GM12878 (cell line): ENCODE results near the gene CTDP1. TPM values are rescaled to one million over a fixed set of nuclear protein-coding genes. Genes with fewer than 3 reads are reported as not detected.

Experiments used
- ATAC-seq: fragments of 200-7000 bp; cut with Tn5 transposase; 3 replicates; pipeline ENCODE4 v1.9.1; 2020; ENCODE audit warnings: mild to moderate bottlenecking, moderate library complexity
- BruUV-seq: library from RNA; stranded (reverse); fragments of 400-500 nt; replicated peaks from 2 replicates; lab custom pipeline; 2021; lab: Mats Ljungman, UMichigan
- CTCF ChIA-PET: fragments of 300-600 bp; sonication (Branson Sonifier 250); formaldehyde crosslinking; extraction: SDS; loops from one replicate; lab custom pipeline; 2021; ENCODE audit warnings: inconsistent platforms; lab: Yijun Ruan, JAX
- POLR2A ChIA-PET: fragments of 350-600 bp; formaldehyde crosslinking; extraction: SDS; loops from one replicate; lab custom pipeline; 2021; ENCODE audit warnings: inconsistent platforms; lab: Charles Lee
- RAD21 ChIA-PET: fragments of 300-600 bp; sonication (Branson Sonifier 250); formaldehyde crosslinking; loops from one replicate; lab custom pipeline; 2023; ENCODE audit warnings: antibody characterized with exemption; ENCODE audit not compliant: unreplicated experiment; lab: Charles Lee
- SMC1A ChIA-PET: fragments of 300-600 bp; sonication (Branson Sonifier 250); formaldehyde crosslinking; loops from one replicate; lab custom pipeline; 2023; ENCODE audit not compliant: unreplicated experiment, uncharacterized antibody; lab: Charles Lee
- DNase-seq: peaks from one replicate; pipeline ENCODE4 v3.0.0-alpha.2; 2011; ENCODE audit warnings: low read depth, low spot score
- FAIRE-seq: peaks from 3 replicates; lab custom pipeline; 2011; peaks lifted over from hg19 to GRCh38; lab: Jason Lieb, UNC
- H2AFZ ChIP-seq: 2 replicates; pipeline ENCODE4 v1.6.0; 2011; ENCODE audit warnings: low read depth, low read length, control low read depth; ENCODE audit not compliant: control insufficient read depth
- H3K27ac ChIP-seq: 2 replicates; pipeline ENCODE4 v1.5.1; 2011; ENCODE audit warnings: control low read depth; ENCODE audit not compliant: control insufficient read depth, insufficient read depth
- H3K27me3 ChIP-seq, 2 experiments: replicated peaks in 1 of 2; 2 replicates each; pipeline versions ENCODE4 v1.6.0 to v1.6.1; 2011; ENCODE audit warnings: low read length in 1 of 2; ENCODE audit not compliant: control insufficient read depth in 2 of 2, insufficient read depth in 2 of 2
- H3K36me3 ChIP-seq, 2 experiments: 2 replicates each; pipeline ENCODE4 v1.5.1; 2011; ENCODE audit warnings: low read length in 1 of 2; ENCODE audit not compliant: control insufficient read depth in 2 of 2, insufficient read depth in 2 of 2
- H3K4me1 ChIP-seq: 2 replicates; pipeline ENCODE4 v1.6.1; 2011; ENCODE audit warnings: mild to moderate bottlenecking, low read length, moderate library complexity, mixed read lengths; ENCODE audit not compliant: control insufficient read depth, insufficient read depth
- H3K4me2 ChIP-seq: 2 replicates; pipeline ENCODE4 v1.6.0; 2011; ENCODE audit warnings: control low read depth; ENCODE audit not compliant: control insufficient read depth, insufficient read depth
- H3K4me3 ChIP-seq: fragments of 200-600 bp; sonication (generic); 2 replicates; pipeline ENCODE4 v1.5.1; 2016
- H3K79me2 ChIP-seq: 2 replicates; pipeline ENCODE4 v1.6.0; 2011; ENCODE audit warnings: low read length; ENCODE audit not compliant: control insufficient read depth, insufficient read depth
- H3K9ac ChIP-seq: 2 replicates; pipeline ENCODE4 v1.8.0; 2011; ENCODE audit warnings: low read length, control low read depth, mixed read lengths; ENCODE audit not compliant: control insufficient read depth, insufficient read depth
- H3K9me3 ChIP-seq: replicated peaks from 3 replicates; pipeline ENCODE4 v1.5.1; 2011; ENCODE audit warnings: mild to moderate bottlenecking, low read length; ENCODE audit not compliant: control insufficient read depth, insufficient read depth
- H4K20me1 ChIP-seq: 2 replicates; pipeline ENCODE4 v1.6.0; 2011; ENCODE audit not compliant: control insufficient read depth, insufficient read depth
- CEBPB ChIP-seq, 2 experiments: fragments of 150-350 bp in 1 of 2; IDR thresholded peaks; 2 replicates each; pipeline ENCODE4 v1.6.1; 2012 to 2014; ENCODE audit warnings: low read depth in 2 of 2, low read length in 2 of 2, borderline replicate concordance in 1 of 2, inconsistent platforms in 1 of 2
- CHD1 ChIP-seq: IDR thresholded peaks from 2 replicates; pipeline ENCODE4 v1.6.1; 2012; ENCODE audit warnings: low read depth, low read length, improper control_type of control experiment
- DPF2 ChIP-seq: fragments of 450-650 bp; IDR thresholded peaks from 2 replicates; pipeline ENCODE4 v1.6.1; 2017; ENCODE audit warnings: mild to moderate bottlenecking
- KLF5 ChIP-seq: fragments of 450-650 bp; IDR thresholded peaks from 2 replicates; pipeline ENCODE4 v1.6.1; 2014; ENCODE audit warnings: mild to moderate bottlenecking; ENCODE audit not compliant: partially characterized antibody
- LARP7 ChIP-seq: fragments of 450-650 bp; IDR thresholded peaks from 2 replicates; pipeline ENCODE4 v1.6.1; 2017; ENCODE audit warnings: mild to moderate bottlenecking
- NFXL1 ChIP-seq: fragments of 450-650 bp; IDR thresholded peaks from 2 replicates; pipeline ENCODE4 v1.6.1; 2017; ENCODE audit warnings: antibody characterized with exemption, mild to moderate bottlenecking, borderline replicate concordance
- NR2C1 ChIP-seq: fragments of 450-650 bp; IDR thresholded peaks from 2 replicates; pipeline ENCODE4 v1.6.1; 2017; ENCODE audit warnings: antibody characterized with exemption, mild to moderate bottlenecking, moderate library complexity
- PAX8 ChIP-seq: fragments of 450-650 bp; IDR thresholded peaks from 2 replicates; pipeline ENCODE4 v1.6.1; 2017; ENCODE audit warnings: mild to moderate bottlenecking, moderate library complexity
- POU2F2 ChIP-seq: IDR thresholded peaks from 3 replicates; pipeline ENCODE4 v1.6.1; 2011; ENCODE audit warnings: low read depth, mild to moderate bottlenecking, low read length, borderline replicate concordance
- RFX5 ChIP-seq: IDR thresholded peaks from 2 replicates; pipeline ENCODE4 v1.6.1; 2011; ENCODE audit warnings: low read depth, low read length, improper control_type of control experiment
- SMAD1 ChIP-seq: fragments of 450-650 bp; IDR thresholded peaks from 2 replicates; pipeline ENCODE4 v1.6.1; 2018; ENCODE audit warnings: mild to moderate bottlenecking, low read depth; ENCODE audit not compliant: partially characterized antibody
- TCF7 ChIP-seq: IDR thresholded peaks from 2 replicates; pipeline ENCODE4 v1.6.1; 2014; ENCODE audit warnings: antibody characterized with exemption, borderline replicate concordance
- WGBS: methylation state at CpG from one replicate; pipeline ENCODE4 v1.1.6; 2016; ENCODE audit warnings: low lambda C conversion rate; ENCODE audit not compliant: insufficient replicate concordance, insufficient coverage; ENCODE audit errors: missing lambda C conversion rate; 5-methylcytosine and 5-hydroxymethylcytosine counted together
- in situ Hi-C: fragments of 300-500 bp; cut with MboI; formaldehyde crosslinking; loops from 9 replicates; pipeline ENCODE4 v1.14.3; 2018; ENCODE audit warnings: mixed read lengths
- intact Hi-C: fragments of 100-400 bp; cut with micrococcal nuclease; formaldehyde crosslinking; loops from one replicate; pipeline ENCODE4 v1.14.2; 2022; ENCODE audit not compliant: unreplicated experiment
- polyA plus RNA-seq, 11 experiments: library from polyadenylated mRNA; depleted of rRNA in 4 of 11; unstranded in 6 of 11; stranded (reverse) in 5 of 11; fragments of >200 nt; fragmentation: Nextera tagmentation in 4 of 11; fragmentation: Illumina TruSeq in 1 of 11; extraction: Ambion mirVana in 4 of 11; extraction: Trizol in 1 of 11; gene quantifications; 1 replicate in 1 of 11; 2 replicates in 10 of 11; pipeline versions ENCODE4 v1.2.1 to v1.2.3, GENCODE V29; 2011 to 2016; ENCODE audit warnings: inconsistent platforms in 2 of 11, missing spikeins in 2 of 11, low read depth in 1 of 11
- total RNA-seq, 4 experiments: library from RNA; depleted of rRNA in 3 of 4; stranded (reverse); fragments of >200 nt in 3 of 4; fragmentation: Illumina TruSeq in 1 of 4; extraction: Trizol in 1 of 4; gene quantifications; 2 replicates each; pipeline versions ENCODE4 v1.2.1 to v1.2.3, GENCODE V29; 2013 to 2021
- TF ChIP-seq, protein P1 (sequence below): fragments of 150-350 bp; IDR thresholded peaks from 2 replicates; pipeline ENCODE4 v1.6.1; 2014; ENCODE audit warnings: mild to moderate bottlenecking, low read depth, low read length
- TF ChIP-seq, protein P2 (sequence below): fragments of 450-650 bp; IDR thresholded peaks from 2 replicates; pipeline ENCODE4 v1.6.1; 2017; ENCODE audit warnings: borderline replicate concordance
- TF ChIP-seq, protein P3 (sequence below): IDR thresholded peaks from 2 replicates; pipeline ENCODE4 v1.6.1; 2011; ENCODE audit warnings: low read depth, low read length, improper control_type of control experiment, borderline replicate concordance
- TF ChIP-seq, protein P4 (sequence below): fragments of 450-650 bp; IDR thresholded peaks from 2 replicates; pipeline ENCODE4 v1.6.1; 2017; ENCODE audit warnings: mild to moderate bottlenecking, moderate library complexity

CTDP1 gene
- total and polyA plus RNA-seq, 10 of the 15 experiments (the other 5 are each of a cell fraction or from before 2014, with no cell fraction given), result 0.32 to 31.3 (median 8.8) TPM

DNA sequence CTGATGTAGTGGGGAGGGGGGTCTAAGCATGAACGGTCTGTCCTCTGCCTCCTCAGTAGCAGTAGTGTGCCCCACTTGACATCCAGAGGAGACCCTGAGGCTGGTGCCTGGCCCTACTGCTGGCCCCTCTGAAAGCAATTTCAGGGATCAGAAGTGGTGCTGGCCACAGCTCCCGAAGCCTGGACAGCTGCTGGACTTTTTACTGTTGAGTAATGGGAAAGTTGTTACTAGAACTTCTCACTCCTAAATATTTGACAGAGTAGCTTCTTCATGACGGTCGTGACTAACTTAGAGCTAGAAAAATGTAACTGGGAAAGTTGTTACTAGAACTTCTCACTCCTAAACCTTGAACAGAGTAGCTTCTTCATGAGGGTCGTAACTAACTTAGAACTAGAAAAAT is 23.3 kb downstream of the CTDP1 start:
- H3K36me3 ChIP-seq, result peaks cover 31 to 44% of the 10 kb centered on the region in 2 experiments; a peak in 3 of 4 replicates
- WGBS, result 96% methylated on average over 5 of the region's 5 CpGs
- CTCF ChIA-PET, result interaction anchor here (0.8 kb wide), 1 partner anchor 322 kb away, joined by 3 read pairs; no protein-coding TSS in a partner anchor
- SMC1A ChIA-PET, result no interaction called here
- no peak for ATAC-seq
- intact Hi-C loops (no loop called here), in situ Hi-C loops (no loop called here)
- peaks cover 11% of the 10 kb centered on the region for H3K4me1 ChIP-seq
- no peak for DNase-seq
- no peak overlapping the region for H2AFZ ChIP-seq
- RAD21 ChIA-PET, result no interaction called here
- no peak overlapping the region for H3K4me3 ChIP-seq
- FAIRE-seq, result no peak
- no peaks in the 10 kb centered on the region for H4K20me1 ChIP-seq
- no peak overlapping the region for H3K9ac ChIP-seq
- no peaks in the 10 kb centered on the region for H3K27me3 ChIP-seq
- no TSS peak for BruUV-seq
- H3K4me2 ChIP-seq, result no peak overlapping the region
- no peaks in the 10 kb centered on the region for H3K9me3 ChIP-seq
- H3K27ac ChIP-seq, result no peak overlapping the region
- H3K79me2 ChIP-seq, result no peaks in the 10 kb centered on the region
- POLR2A ChIA-PET, result no interaction called here
- TF ChIP-seq PAX8, result no peak
- no peak for TF ChIP-seq RFX5
- no peak for TF ChIP-seq NFXL1
- TF ChIP-seq LARP7, result no peak
- TF ChIP-seq, protein P1, sequence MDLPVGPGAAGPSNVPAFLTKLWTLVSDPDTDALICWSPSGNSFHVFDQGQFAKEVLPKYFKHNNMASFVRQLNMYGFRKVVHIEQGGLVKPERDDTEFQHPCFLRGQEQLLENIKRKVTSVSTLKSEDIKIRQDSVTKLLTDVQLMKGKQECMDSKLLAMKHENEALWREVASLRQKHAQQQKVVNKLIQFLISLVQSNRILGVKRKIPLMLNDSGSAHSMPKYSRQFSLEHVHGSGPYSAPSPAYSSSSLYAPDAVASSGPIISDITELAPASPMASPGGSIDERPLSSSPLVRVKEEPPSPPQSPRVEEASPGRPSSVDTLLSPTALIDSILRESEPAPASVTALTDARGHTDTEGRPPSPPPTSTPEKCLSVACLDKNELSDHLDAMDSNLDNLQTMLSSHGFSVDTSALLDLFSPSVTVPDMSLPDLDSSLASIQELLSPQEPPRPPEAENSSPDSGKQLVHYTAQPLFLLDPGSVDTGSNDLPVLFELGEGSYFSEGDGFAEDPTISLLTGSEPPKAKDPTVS, result no peak
- TF ChIP-seq, protein P2, sequence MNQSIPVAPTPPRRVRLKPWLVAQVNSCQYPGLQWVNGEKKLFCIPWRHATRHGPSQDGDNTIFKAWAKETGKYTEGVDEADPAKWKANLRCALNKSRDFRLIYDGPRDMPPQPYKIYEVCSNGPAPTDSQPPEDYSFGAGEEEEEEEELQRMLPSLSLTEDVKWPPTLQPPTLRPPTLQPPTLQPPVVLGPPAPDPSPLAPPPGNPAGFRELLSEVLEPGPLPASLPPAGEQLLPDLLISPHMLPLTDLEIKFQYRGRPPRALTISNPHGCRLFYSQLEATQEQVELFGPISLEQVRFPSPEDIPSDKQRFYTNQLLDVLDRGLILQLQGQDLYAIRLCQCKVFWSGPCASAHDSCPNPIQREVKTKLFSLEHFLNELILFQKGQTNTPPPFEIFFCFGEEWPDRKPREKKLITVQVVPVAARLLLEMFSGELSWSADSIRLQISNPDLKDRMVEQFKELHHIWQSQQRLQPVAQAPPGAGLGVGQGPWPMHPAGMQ, result no peak
- no peak for TF ChIP-seq NR2C1
- no peak for TF ChIP-seq CEBPB (IDR thresholded peaks at IDR 0.05; ENCODE audit: borderline replicate concordance in 1 of 2, low read depth in 2 of 2, low read length in 2 of 2)
- no peak for TF ChIP-seq TCF7
- TF ChIP-seq, protein P3, sequence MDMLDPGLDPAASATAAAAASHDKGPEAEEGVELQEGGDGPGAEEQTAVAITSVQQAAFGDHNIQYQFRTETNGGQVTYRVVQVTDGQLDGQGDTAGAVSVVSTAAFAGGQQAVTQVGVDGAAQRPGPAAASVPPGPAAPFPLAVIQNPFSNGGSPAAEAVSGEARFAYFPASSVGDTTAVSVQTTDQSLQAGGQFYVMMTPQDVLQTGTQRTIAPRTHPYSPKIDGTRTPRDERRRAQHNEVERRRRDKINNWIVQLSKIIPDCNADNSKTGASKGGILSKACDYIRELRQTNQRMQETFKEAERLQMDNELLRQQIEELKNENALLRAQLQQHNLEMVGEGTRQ, result no peak
- TF ChIP-seq KLF5, result no peak
- no peak for TF ChIP-seq DPF2
- TF ChIP-seq, protein P4, sequence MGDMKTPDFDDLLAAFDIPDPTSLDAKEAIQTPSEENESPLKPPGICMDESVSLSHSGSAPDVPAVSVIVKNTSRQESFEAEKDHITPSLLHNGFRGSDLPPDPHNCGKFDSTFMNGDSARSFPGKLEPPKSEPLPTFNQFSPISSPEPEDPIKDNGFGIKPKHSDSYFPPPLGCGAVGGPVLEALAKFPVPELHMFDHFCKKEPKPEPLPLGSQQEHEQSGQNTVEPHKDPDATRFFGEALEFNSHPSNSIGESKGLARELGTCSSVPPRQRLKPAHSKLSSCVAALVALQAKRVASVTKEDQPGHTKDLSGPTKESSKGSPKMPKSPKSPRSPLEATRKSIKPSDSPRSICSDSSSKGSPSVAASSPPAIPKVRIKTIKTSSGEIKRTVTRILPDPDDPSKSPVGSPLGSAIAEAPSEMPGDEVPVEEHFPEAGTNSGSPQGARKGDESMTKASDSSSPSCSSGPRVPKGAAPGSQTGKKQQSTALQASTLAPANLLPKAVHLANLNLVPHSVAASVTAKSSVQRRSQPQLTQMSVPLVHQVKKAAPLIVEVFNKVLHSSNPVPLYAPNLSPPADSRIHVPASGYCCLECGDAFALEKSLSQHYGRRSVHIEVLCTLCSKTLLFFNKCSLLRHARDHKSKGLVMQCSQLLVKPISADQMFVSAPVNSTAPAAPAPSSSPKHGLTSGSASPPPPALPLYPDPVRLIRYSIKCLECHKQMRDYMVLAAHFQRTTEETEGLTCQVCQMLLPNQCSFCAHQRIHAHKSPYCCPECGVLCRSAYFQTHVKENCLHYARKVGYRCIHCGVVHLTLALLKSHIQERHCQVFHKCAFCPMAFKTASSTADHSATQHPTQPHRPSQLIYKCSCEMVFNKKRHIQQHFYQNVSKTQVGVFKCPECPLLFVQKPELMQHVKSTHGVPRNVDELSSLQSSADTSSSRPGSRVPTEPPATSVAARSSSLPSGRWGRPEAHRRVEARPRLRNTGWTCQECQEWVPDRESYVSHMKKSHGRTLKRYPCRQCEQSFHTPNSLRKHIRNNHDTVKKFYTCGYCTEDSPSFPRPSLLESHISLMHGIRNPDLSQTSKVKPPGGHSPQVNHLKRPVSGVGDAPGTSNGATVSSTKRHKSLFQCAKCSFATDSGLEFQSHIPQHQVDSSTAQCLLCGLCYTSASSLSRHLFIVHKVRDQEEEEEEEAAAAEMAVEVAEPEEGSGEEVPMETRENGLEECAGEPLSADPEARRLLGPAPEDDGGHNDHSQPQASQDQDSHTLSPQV, result no peak
- no peak for TF ChIP-seq POU2F2
- TF ChIP-seq SMAD1, result no peak
- no peak for TF ChIP-seq CHD1
